Transverse colon (tissue), 4 donors: ENCODE measurements around the gene KRT4. TPM values are rescaled to one million over a fixed set of nuclear protein-coding genes. Genes with fewer than 3 reads are reported as not detected.

ENCODE experiments used
- DNase-seq: peaks from one replicate; pipeline ENCODE4 v3.0.0-alpha.2; 2019
- H3K27ac ChIP-seq, 4 donors: fragments of 200-600 bp; sonication (generic); 2 replicates each; pipeline ENCODE4 v1.5.1; 2016 to 2018; ENCODE audit warnings: inconsistent platforms in 4 of 4
- H3K27me3 ChIP-seq: fragments of 200-600 bp; sonication (generic); 2 replicates; pipeline ENCODE4 v1.5.1; 2017; ENCODE audit warnings: inconsistent platforms
- H3K36me3 ChIP-seq, 4 donors: fragments of 200-600 bp; sonication (generic); 2 replicates each; pipeline ENCODE4 v1.5.1; 2017 to 2019; ENCODE audit warnings: inconsistent platforms in 4 of 4
- H3K4me1 ChIP-seq, 4 donors: fragments of 200-600 bp; sonication (generic); 2 replicates each; pipeline ENCODE4 v1.5.1; 2017 to 2020; ENCODE audit warnings: inconsistent platforms in 4 of 4
- H3K4me3 ChIP-seq, 4 donors: fragments of 200-600 bp; sonication (generic); 1 replicate in 1 of 4; 2 replicates in 3 of 4; pipeline versions ENCODE4 v1.5.1 to v1.6.1; 2017 to 2019; ENCODE audit warnings: inconsistent platforms in 4 of 4
- H3K9me3 ChIP-seq, 2 donors: fragments of 200-600 bp; sonication (generic); 2 replicates each; pipeline ENCODE4 v1.5.1; 2017 to 2019; ENCODE audit warnings: inconsistent platforms in 2 of 2
- CTCF ChIP-seq, 5 experiments: fragments of 200-600 bp in 3 of 5; fragments of 450-650 bp in 2 of 5; sonication (generic) in 3 of 5; IDR thresholded peaks; 1 replicate in 2 of 5; 2 replicates in 3 of 5; pipeline ENCODE4 v1.5.1; 2016 to 2017; ENCODE audit warnings: antibody characterized with exemption in 5 of 5, inconsistent platforms in 3 of 5, mild to moderate bottlenecking in 2 of 5, moderate library complexity in 1 of 5
- EP300 ChIP-seq: sonication (generic); formaldehyde crosslinking; IDR thresholded peaks from one replicate; pipeline ENCODE4 v1.6.1; 2017; ENCODE audit warnings: antibody characterized with exemption, low read depth
- POLR2A ChIP-seq: fragments of 450-650 bp; IDR thresholded peaks from one replicate; pipeline ENCODE4 v1.6.1; 2016; ENCODE audit warnings: antibody characterized with exemption, mild to moderate bottlenecking, moderate library complexity
- POLR2AphosphoS5 ChIP-seq, 3 donors: sonication (generic); formaldehyde crosslinking; IDR thresholded peaks; one replicate each; pipeline ENCODE4 v1.6.1; 2016; ENCODE audit warnings: antibody characterized with exemption in 3 of 3
- WGBS, 2 donors: methylation state at CpG; one replicate each; pipeline ENCODE4 v1.1.5; 2018; ENCODE audit warnings: low coverage in 1 of 2; 5-methylcytosine and 5-hydroxymethylcytosine counted together
- in situ Hi-C, 4 donors: fragments of 200-750 bp; cut with MboI; loops; one replicate each; pipeline versions ENCODE4 v1.15.0 to v1.15.1; 2017; ENCODE audit warnings: low sequenced_read_pairs in 3 of 4, low pct_ligation_motif_present in 1 of 4, low pct_unique_long_range_greater_than_20kb in 1 of 4
- intact Hi-C: fragments of 100-400 bp; cut with DNase I; formaldehyde crosslinking; loops from one replicate; pipeline ENCODE4 v1.15.1; 2023; ENCODE audit warnings: low total_unique reads
- total RNA-seq, 4 donors: library from RNA; depleted of rRNA; stranded (reverse); fragments of >200 nt; gene quantifications; one replicate each; pipeline ENCODE4 v1.1.0, GENCODE V29; 2016

KRT4 gene
- total RNA-seq, 4 donors from 2014 or later: not detected

- Histone ChIP-seq H3K4me1 (no peaks in the 10 kb centered on the region), H3K27ac (no peak overlapping the region), H3K9me3 (no peaks in the 10 kb centered on the region), H3K4me3 (no peak overlapping the region), H3K27me3 (no peaks in the 10 kb centered on the region), H3K36me3 (no peaks in the 10 kb centered on the region)
- in situ Hi-C loops (no loop called here), intact Hi-C loops (no loop called here)
- DNase-seq: no peak
- WGBS, 2 donors: 0 to 32% methylated on average over 2 of the region's 2 CpGs
- TF ChIP-seq EP300 (no peak), CTCF (IDR thresholded peaks at IDR 0.05) (no peak), POLR2AphosphoS5 (IDR thresholded peaks at IDR 0.05) (no peak), POLR2A (no peak)
Observed at GRCh38 chr12:52828591-52829021, 14.7 kb upstream of the KRT4 start.

DNA sequence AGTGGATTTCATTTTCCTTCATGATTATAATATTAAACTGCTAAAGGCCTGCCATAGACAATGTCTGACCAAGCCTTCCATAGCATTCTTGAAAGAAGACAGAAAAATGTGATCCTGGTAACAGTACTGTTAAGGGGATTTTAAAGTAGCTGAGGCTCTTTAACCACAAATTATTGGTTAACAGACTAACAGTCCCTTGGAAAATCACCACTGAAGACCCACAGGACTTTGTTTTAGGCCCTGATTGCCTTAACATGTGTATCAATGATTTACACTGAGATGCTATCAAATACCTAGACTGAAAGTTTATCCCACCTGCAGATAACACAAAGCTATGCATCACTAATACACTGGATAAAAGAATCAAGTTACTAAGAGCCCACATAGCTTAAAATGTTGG, 14.2 kb upstream of the KRT4 start:
- no peaks in the 10 kb centered on the region for H3K27me3 ChIP-seq
- H3K27ac ChIP-seq: no peak overlapping the region
- in situ Hi-C loops: no loop called here
- DNase-seq: no peak
- H3K4me1 ChIP-seq: no peaks in the 10 kb centered on the region
- no peak for TF ChIP-seq POLR2A
- TF ChIP-seq EP300: no peak
- TF ChIP-seq CTCF (IDR thresholded peaks at IDR 0.05): no peak
- no peak overlapping the region for H3K4me3 ChIP-seq
- no peaks in the 10 kb centered on the region for H3K9me3 ChIP-seq
- H3K36me3 ChIP-seq: no peaks in the 10 kb centered on the region
- intact Hi-C loops: no loop called here

DNA sequence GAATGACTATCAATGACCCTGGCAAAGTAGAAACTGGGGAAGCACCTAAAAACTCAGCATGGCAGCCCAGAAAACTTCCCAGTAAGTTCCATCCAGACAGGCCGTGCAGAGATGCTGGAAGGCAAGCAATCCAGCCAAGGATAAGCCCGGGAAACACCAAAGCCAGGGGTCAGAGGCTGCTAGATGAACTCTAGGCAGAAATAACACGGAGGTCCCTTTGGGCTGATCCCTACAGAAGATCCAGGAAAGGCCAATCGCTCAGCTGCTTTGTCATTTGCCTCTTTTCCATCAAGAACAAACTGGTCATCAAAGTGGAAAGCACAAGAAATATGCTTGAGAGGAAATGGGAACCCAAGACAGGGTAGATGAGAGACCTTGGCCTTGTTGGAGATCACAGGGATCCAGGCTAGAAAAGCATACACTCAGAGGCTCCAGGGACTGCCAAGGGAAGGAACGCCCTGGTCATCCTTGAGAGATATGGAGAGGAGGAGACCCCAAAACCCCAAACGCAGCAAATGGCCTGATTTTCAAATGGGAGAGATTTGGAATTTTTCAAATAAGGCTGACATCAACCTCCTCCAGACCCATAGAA, 13.7 kb upstream of the KRT4 start:
- WGBS, 2 donors: 50 to 79% methylated on average over 2 to 6 of the region's 6 CpGs
- Histone ChIP-seq H3K4me1 (no peaks in the 10 kb centered on the region), H3K27ac (no peak overlapping the region), H3K27me3 (no peaks in the 10 kb centered on the region), H3K36me3 (no peaks in the 10 kb centered on the region), H3K9me3 (no peaks in the 10 kb centered on the region), H3K4me3 (no peak overlapping the region)
- no peak for DNase-seq
- in situ Hi-C loops (no loop called here), intact Hi-C loops (no loop called here)
- TF ChIP-seq CTCF (IDR thresholded peaks at IDR 0.05) (no peak), POLR2AphosphoS5 (IDR thresholded peaks at IDR 0.05) (no peak), EP300 (no peak), POLR2A (no peak)

DNA sequence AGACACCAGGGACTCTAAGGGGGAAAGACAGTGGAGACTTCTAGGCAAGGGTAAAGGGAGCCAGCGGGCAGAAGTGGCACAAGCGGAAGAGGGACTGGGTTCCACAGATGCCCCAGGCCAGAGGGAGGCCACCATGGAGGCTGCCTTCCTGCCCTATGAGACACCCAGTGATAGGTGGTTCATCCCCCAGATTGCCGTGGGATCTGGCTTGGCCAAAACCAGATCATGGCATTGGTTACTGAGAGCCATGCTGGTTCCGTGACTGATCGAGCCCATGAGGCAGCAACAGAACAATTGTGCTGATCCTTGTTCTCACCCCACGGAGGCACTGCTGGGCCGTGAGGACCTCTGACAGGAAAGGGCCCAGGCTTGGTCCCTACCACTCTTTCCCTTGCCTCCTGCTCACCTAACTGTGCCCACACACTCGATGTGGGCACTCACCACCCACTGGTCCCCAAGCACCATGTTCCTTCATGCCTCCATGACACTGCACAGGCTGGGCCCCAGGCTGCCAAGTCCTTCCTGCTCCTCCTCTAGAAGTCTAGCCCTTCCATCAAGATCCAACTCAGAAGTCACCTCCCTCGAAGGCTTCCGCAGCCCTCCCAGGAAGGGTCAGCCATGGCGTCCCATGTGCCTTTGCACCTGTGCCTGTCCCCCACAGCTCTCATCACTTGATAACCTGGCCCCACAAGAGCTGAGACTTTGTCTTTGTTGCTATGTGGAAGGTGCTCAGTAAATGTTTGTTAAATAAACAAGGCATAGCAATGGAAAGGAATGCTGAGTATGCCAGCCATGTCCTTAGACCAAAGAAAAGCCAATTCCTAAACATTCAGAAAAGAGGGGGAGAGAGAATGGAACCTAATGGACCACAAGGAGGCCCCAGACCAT, 12.9 kb upstream of the KRT4 start:
- WGBS, 2 donors: 87 to 92% methylated on average over 3 to 11 of the region's 11 CpGs
- in situ Hi-C loops (no loop called here), intact Hi-C loops (no loop called here)
- Histone ChIP-seq H3K27ac (no peak overlapping the region), H3K36me3 (no peaks in the 10 kb centered on the region), H3K27me3 (no peaks in the 10 kb centered on the region), H3K4me1 (no peaks in the 10 kb centered on the region), H3K4me3 (no peak overlapping the region), H3K9me3 (no peaks in the 10 kb centered on the region)
- no peak for TF ChIP-seq POLR2A
- no peak for TF ChIP-seq EP300
- no peak for TF ChIP-seq POLR2AphosphoS5 (IDR thresholded peaks at IDR 0.05)
- no peak for TF ChIP-seq CTCF (IDR thresholded peaks at IDR 0.05)
- no peak for DNase-seq
